ENCODE measurements around the gene UBAC2. TPM values are rescaled to one million over a fixed set of nuclear protein-coding genes. Genes with fewer than 3 reads are reported as not detected.

Gene UBAC2
- total RNA-seq, 1 experiment from 2014 or later: 45.8 TPM

GRCh38 chr13:99290894-99291293, 90.2 kb downstream of the UBAC2 start:
- Histone ChIP-seq H3K36me3 (ENCODE audit: insufficient read depth, low read length, poor library complexity, severe bottlenecking) (no peaks in the 10 kb centered on the region), H3K27ac (ENCODE audit: low read depth, low read length, poor library complexity, severe bottlenecking) (no peak overlapping the region), H3K27me3 (replicated peaks; ENCODE audit: insufficient read depth, low read depth, low read length, poor library complexity) (no peaks in the 10 kb centered on the region), H3K9me3 (ENCODE audit: low read depth, low read length, poor library complexity, severe bottlenecking) (no peaks in the 10 kb centered on the region), H3K4me3 (ENCODE audit: low read depth, low read length, poor library complexity, severe bottlenecking) (no peak overlapping the region), H3K4me1 (ENCODE audit: insufficient read depth, low read length, poor library complexity, severe bottlenecking) (no peaks in the 10 kb centered on the region)
- ChIA-PET CTCF (no interaction called here), POLR2A (ENCODE audit: low non-redundant PET) (no interaction called here)
- intact Hi-C loops (cut with micrococcal nuclease; ENCODE audit: unreplicated experiment): no loop called here
- BruUV-seq (replicated peaks): no TSS peak
- TF ChIP-seq EZH2 (IDR thresholded peaks at IDR 0.05; ENCODE audit: borderline replicate concordance, low read depth, low read length, poor library complexity, severe bottlenecking): no peak
- no peak for TF ChIP-seq CTCF (conservative IDR thresholded peaks at IDR 0.05; ENCODE audit: low read depth, low read length)
- DNase-seq (ENCODE audit: low spot score): no peak

GRCh38 chr13:99293178-99293577, 92.5 kb downstream of the UBAC2 start:
- H3K4me1 ChIP-seq (ENCODE audit: insufficient read depth, low read length, poor library complexity, severe bottlenecking): no peaks in the 10 kb centered on the region
- intact Hi-C loops (cut with micrococcal nuclease; ENCODE audit: unreplicated experiment): no loop called here
- no peaks in the 10 kb centered on the region for H3K36me3 ChIP-seq (ENCODE audit: insufficient read depth, low read length, poor library complexity, severe bottlenecking)
- H3K27me3 ChIP-seq (replicated peaks; ENCODE audit: insufficient read depth, low read depth, low read length, poor library complexity): no peaks in the 10 kb centered on the region
- H3K9me3 ChIP-seq (ENCODE audit: low read depth, low read length, poor library complexity, severe bottlenecking): no peaks in the 10 kb centered on the region
- no peak overlapping the region for H3K27ac ChIP-seq (ENCODE audit: low read depth, low read length, poor library complexity, severe bottlenecking)
- CTCF ChIA-PET: no interaction called here
- no TSS peak for BruUV-seq (replicated peaks)
- TF ChIP-seq CTCF (conservative IDR thresholded peaks at IDR 0.05; ENCODE audit: low read depth, low read length): no peak
- no peak for TF ChIP-seq EZH2 (IDR thresholded peaks at IDR 0.05; ENCODE audit: borderline replicate concordance, low read depth, low read length, poor library complexity, severe bottlenecking)
- H3K4me3 ChIP-seq (ENCODE audit: low read depth, low read length, poor library complexity, severe bottlenecking): no peak overlapping the region
- POLR2A ChIA-PET (ENCODE audit: low non-redundant PET): no interaction called here
- no peak for DNase-seq (ENCODE audit: low spot score)

GRCh38 chr13:99294198-99294597, 93.5 kb downstream of the UBAC2 start:
- Histone ChIP-seq H3K4me1 (ENCODE audit: insufficient read depth, low read length, poor library complexity, severe bottlenecking) (no peaks in the 10 kb centered on the region), H3K4me3 (ENCODE audit: low read depth, low read length, poor library complexity, severe bottlenecking) (no peak overlapping the region), H3K36me3 (ENCODE audit: insufficient read depth, low read length, poor library complexity, severe bottlenecking) (no peaks in the 10 kb centered on the region), H3K27ac (ENCODE audit: low read depth, low read length, poor library complexity, severe bottlenecking) (no peak overlapping the region), H3K9me3 (ENCODE audit: low read depth, low read length, poor library complexity, severe bottlenecking) (no peaks in the 10 kb centered on the region), H3K27me3 (replicated peaks; ENCODE audit: insufficient read depth, low read depth, low read length, poor library complexity) (no peaks in the 10 kb centered on the region)
- no peak for TF ChIP-seq EZH2 (IDR thresholded peaks at IDR 0.05; ENCODE audit: borderline replicate concordance, low read depth, low read length, poor library complexity, severe bottlenecking)
- TF ChIP-seq CTCF (conservative IDR thresholded peaks at IDR 0.05; ENCODE audit: low read depth, low read length): no peak
- ChIA-PET CTCF (no interaction called here), POLR2A (ENCODE audit: low non-redundant PET) (no interaction called here)
- no TSS peak for BruUV-seq (replicated peaks)
- no peak for DNase-seq (ENCODE audit: low spot score)
- intact Hi-C loops (cut with micrococcal nuclease; ENCODE audit: unreplicated experiment): no loop called here
